ENCODE measurements around the gene SLC24A5. TPM values are rescaled to one million over a fixed set of nuclear protein-coding genes. Genes with fewer than 3 reads are reported as not detected.
A peak's percentile ranks its signal among the peaks of the same experiment; 100 is the strongest.

SLC24A5 gene
- total RNA-seq, 1 donor from 2014 or later: not detected

DNA sequence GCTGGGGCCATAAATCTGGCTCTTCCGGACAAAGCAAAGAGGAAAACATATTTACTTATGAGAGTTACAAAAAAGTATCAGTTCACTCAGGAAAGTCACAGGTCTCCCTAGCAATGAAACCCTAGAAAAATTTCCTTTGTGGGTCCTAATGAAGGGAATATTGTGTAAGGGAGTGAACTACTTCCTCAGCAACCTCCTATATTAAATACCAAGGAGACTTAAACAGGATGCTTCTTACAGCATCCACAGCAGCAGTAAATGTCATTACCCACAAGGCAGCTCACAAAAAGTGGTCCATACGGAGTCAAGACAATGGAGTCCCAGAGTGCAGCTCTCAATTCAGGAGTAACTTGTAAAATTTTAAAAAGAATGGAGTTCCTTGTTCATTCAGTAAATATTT is 14.9 kb upstream of the SLC24A5 start:
- no peaks in the 10 kb centered on the region for H3K4me1 ChIP-seq (ENCODE audit: control insufficient read depth in 3 of 3, insufficient read depth in 3 of 3, low read length in 3 of 3)
- H3K27ac ChIP-seq (ENCODE audit: low read depth, low read length): no peak overlapping the region
- no peaks in the 10 kb centered on the region for H3K9me3 ChIP-seq (ENCODE audit: control insufficient read depth in 3 of 3, low read length in 3 of 3)
- no peaks in the 10 kb centered on the region for H3K36me3 ChIP-seq (ENCODE audit: control insufficient read depth in 3 of 3, insufficient read depth in 3 of 3, low read length in 3 of 3)
- H3K9ac ChIP-seq (ENCODE audit: low read depth in 1 of 3, low read length in 3 of 3): no peak overlapping the region
- H3K4me3 ChIP-seq (ENCODE audit: low read length in 3 of 3): no peak overlapping the region
- peaks cover 2 to 9% (median 4%) of the 10 kb centered on the region in 3 donors for H3K27me3 ChIP-seq (ENCODE audit: control insufficient read depth in 3 of 3, insufficient read depth in 3 of 3, low read length in 3 of 3)

DNA sequence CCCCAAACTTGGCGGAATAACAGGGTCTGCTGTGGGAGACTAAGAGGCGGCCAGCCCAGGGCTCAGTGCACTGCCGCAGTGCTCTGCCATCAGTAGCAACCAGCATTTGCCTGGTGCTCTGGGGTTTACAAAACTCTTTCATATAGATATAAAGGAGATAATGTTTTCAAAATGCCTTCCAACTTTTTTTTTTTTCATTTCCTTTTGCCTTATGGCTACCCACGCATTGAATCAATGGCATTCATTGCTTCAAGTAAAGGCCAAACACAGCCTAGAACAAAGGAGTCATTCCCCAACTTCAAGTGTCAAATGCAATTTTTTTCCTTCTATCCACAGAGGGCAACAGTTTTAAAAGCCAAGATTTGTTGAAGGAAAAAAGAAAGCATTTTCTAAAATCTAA is 11.6 kb upstream of the SLC24A5 start:
- H3K27ac ChIP-seq (ENCODE audit: low read depth, low read length): no peak overlapping the region
- no peaks in the 10 kb centered on the region for H3K36me3 ChIP-seq (ENCODE audit: control insufficient read depth in 3 of 3, insufficient read depth in 3 of 3, low read length in 3 of 3)
- H3K27me3 ChIP-seq (ENCODE audit: control insufficient read depth in 3 of 3, insufficient read depth in 3 of 3, low read length in 3 of 3): peaks cover 2 to 9% (median 4%) of the 10 kb centered on the region in 3 donors
- no peak overlapping the region for H3K9ac ChIP-seq (ENCODE audit: low read depth in 1 of 3, low read length in 3 of 3)
- H3K9me3 ChIP-seq (ENCODE audit: control insufficient read depth in 3 of 3, low read length in 3 of 3): no peaks in the 10 kb centered on the region
- no peaks in the 10 kb centered on the region for H3K4me1 ChIP-seq (ENCODE audit: control insufficient read depth in 3 of 3, insufficient read depth in 3 of 3, low read length in 3 of 3)
- no peak overlapping the region for H3K4me3 ChIP-seq (ENCODE audit: low read length in 3 of 3)

- Histone ChIP-seq H3K9ac (ENCODE audit: low read depth in 1 of 3, low read length in 3 of 3) (no peak overlapping the region), H3K27ac (ENCODE audit: low read depth, low read length) (no peak overlapping the region), H3K4me3 (ENCODE audit: low read length in 3 of 3) (no peak overlapping the region), H3K4me1 (ENCODE audit: control insufficient read depth in 3 of 3, insufficient read depth in 3 of 3, low read length in 3 of 3) (no peaks in the 10 kb centered on the region), H3K27me3 (ENCODE audit: control insufficient read depth in 3 of 3, insufficient read depth in 3 of 3, low read length in 3 of 3) (peaks cover 2 to 9% (median 4%) of the 10 kb centered on the region in 3 donors), H3K36me3 (ENCODE audit: control insufficient read depth in 3 of 3, insufficient read depth in 3 of 3, low read length in 3 of 3) (no peaks in the 10 kb centered on the region), H3K9me3 (ENCODE audit: control insufficient read depth in 3 of 3, low read length in 3 of 3) (no peaks in the 10 kb centered on the region)
These were observed 10.8 kb upstream of the SLC24A5 start for GRCh38 chr15:48109856-48110531.

- Histone ChIP-seq H3K36me3 (ENCODE audit: control insufficient read depth in 3 of 3, insufficient read depth in 3 of 3, low read length in 3 of 3) (no peaks in the 10 kb centered on the region), H3K4me1 (ENCODE audit: control insufficient read depth in 3 of 3, insufficient read depth in 3 of 3, low read length in 3 of 3) (no peaks in the 10 kb centered on the region), H3K4me3 (ENCODE audit: low read length in 3 of 3) (no peak overlapping the region), H3K27me3 (ENCODE audit: control insufficient read depth in 3 of 3, insufficient read depth in 3 of 3, low read length in 3 of 3) (peaks cover 2 to 4% (median 4%) of the 10 kb centered on the region in 3 donors), H3K27ac (ENCODE audit: low read depth, low read length) (no peak overlapping the region), H3K9ac (ENCODE audit: low read depth in 1 of 3, low read length in 3 of 3) (no peak overlapping the region), H3K9me3 (ENCODE audit: control insufficient read depth in 3 of 3, low read length in 3 of 3) (no peaks in the 10 kb centered on the region)
These were observed 8.5 kb upstream of the SLC24A5 start for GRCh38 chr15:48112242-48112641.

DNA sequence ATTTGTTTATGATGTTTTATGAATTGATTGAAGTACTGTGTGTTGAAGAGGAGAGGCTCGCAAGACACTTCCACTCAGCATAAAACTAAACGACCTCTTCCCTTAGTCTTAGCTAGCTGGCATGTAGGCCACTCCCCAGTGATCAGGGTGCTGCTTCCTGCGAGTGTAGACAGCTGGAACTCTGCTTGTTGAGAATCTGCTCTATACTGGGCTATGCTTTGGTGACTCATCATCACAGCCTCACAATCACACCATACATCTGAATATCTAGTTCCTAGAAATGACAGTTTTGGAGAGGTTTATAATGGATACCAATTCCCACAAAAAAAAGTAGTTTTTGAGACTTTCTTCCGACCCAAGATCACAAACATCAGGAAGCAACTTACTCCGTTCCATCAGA is 1.5 kb upstream of the SLC24A5 start:
- Histone ChIP-seq H3K27ac (ENCODE audit: low read depth, low read length) (no peak overlapping the region), H3K9ac (ENCODE audit: low read depth in 1 of 3, low read length in 3 of 3) (no peak overlapping the region), H3K4me3 (ENCODE audit: low read length in 3 of 3) (no peak overlapping the region), H3K9me3 (ENCODE audit: control insufficient read depth in 3 of 3, low read length in 3 of 3) (no peaks in the 10 kb centered on the region), H3K27me3 (ENCODE audit: control insufficient read depth in 3 of 3, insufficient read depth in 3 of 3, low read length in 3 of 3) (no peaks in the 10 kb centered on the region), H3K36me3 (ENCODE audit: control insufficient read depth in 3 of 3, insufficient read depth in 3 of 3, low read length in 3 of 3) (no peaks in the 10 kb centered on the region), H3K4me1 (ENCODE audit: control insufficient read depth in 3 of 3, insufficient read depth in 3 of 3, low read length in 3 of 3) (no peaks in the 10 kb centered on the region)

GRCh38 chr15:48121849-48122248 is 1.1 kb downstream of the SLC24A5 start:
- Histone ChIP-seq H3K27ac (ENCODE audit: low read depth, low read length) (no peak overlapping the region), H3K27me3 (ENCODE audit: control insufficient read depth in 3 of 3, insufficient read depth in 3 of 3, low read length in 3 of 3) (no peaks in the 10 kb centered on the region), H3K9me3 (ENCODE audit: control insufficient read depth in 3 of 3, low read length in 3 of 3) (no peaks in the 10 kb centered on the region), H3K4me1 (ENCODE audit: control insufficient read depth in 3 of 3, insufficient read depth in 3 of 3, low read length in 3 of 3) (no peaks in the 10 kb centered on the region), H3K9ac (ENCODE audit: low read depth in 1 of 3, low read length in 3 of 3) (no peak overlapping the region), H3K4me3 (ENCODE audit: low read length in 3 of 3) (no peak overlapping the region), H3K36me3 (ENCODE audit: control insufficient read depth in 3 of 3, insufficient read depth in 3 of 3, low read length in 3 of 3) (no peaks in the 10 kb centered on the region)

DNA sequence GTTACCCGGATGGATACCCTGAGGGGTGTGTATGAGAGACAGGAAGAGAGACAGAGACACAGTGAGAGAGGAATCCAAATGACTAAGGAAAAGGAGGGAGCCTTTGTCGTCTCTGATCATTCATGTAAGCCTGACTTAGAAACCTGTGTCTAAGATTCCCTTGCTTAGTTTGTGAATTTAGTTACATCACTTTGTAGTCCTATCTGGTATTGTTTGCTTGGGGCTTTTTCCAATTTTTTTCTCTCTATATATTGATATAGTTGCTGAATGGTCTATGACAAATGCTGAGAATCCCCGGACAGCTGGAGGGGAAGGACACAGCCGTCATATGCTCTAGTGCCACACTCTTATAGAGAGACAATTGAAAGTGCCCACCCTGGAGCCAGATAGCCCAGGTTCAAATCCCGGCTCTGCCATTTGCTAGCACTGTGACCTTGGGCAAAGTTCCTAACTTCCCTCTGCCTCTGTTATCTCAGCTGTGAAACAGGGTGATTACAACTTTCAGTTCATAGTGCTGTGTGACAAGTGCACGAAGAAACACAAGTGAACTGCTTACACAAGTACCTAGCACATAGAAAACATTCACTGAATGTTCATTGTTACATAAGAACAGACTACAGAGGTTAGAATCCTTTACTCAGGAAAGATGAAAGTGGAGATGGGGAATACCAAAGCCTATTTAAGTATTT is 6.0 kb downstream of the SLC24A5 start:
- H3K36me3 ChIP-seq (ENCODE audit: control insufficient read depth in 3 of 3, insufficient read depth in 3 of 3, low read length in 3 of 3): no peaks in the 10 kb centered on the region
- H3K9ac ChIP-seq (ENCODE audit: low read depth in 1 of 3, low read length in 3 of 3): no peak overlapping the region
- H3K9me3 ChIP-seq (ENCODE audit: control insufficient read depth in 3 of 3, low read length in 3 of 3): no peaks in the 10 kb centered on the region
- no peaks in the 10 kb centered on the region for H3K4me1 ChIP-seq (ENCODE audit: control insufficient read depth in 3 of 3, insufficient read depth in 3 of 3, low read length in 3 of 3)
- H3K27ac ChIP-seq (ENCODE audit: low read depth, low read length): no peak overlapping the region
- no peak overlapping the region for H3K4me3 ChIP-seq (ENCODE audit: low read length in 3 of 3)
- H3K27me3 ChIP-seq (ENCODE audit: control insufficient read depth in 3 of 3, insufficient read depth in 3 of 3, low read length in 3 of 3): no peaks in the 10 kb centered on the region

DNA sequence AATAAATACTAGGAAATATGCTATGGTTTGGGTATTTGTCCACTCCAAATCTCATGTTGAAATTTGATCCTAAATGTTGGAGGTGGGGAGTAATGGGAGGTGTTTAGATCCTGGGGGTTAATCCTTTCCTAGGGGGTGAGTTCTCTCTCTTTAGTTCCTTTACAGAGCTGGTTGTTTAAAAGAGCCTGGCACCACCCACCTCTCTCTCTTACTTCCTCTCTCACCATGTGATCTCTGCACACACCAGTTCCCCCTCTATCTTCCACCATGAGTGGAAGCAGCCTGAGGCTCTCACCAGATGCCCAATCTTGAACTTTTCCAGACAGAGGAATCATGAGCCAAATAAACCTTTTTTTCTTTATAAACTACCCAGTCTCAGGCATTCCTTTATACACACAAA is 10.5 kb downstream of the SLC24A5 start:
- no peak overlapping the region for H3K4me3 ChIP-seq (ENCODE audit: low read length in 3 of 3)
- H3K27me3 ChIP-seq (ENCODE audit: control insufficient read depth in 3 of 3, insufficient read depth in 3 of 3, low read length in 3 of 3): no peaks in the 10 kb centered on the region
- no peaks in the 10 kb centered on the region for H3K9me3 ChIP-seq (ENCODE audit: control insufficient read depth in 3 of 3, low read length in 3 of 3)
- H3K9ac ChIP-seq (ENCODE audit: low read depth in 1 of 3, low read length in 3 of 3): no peak overlapping the region
- no peaks in the 10 kb centered on the region for H3K36me3 ChIP-seq (ENCODE audit: control insufficient read depth in 3 of 3, insufficient read depth in 3 of 3, low read length in 3 of 3)
- no peaks in the 10 kb centered on the region for H3K4me1 ChIP-seq (ENCODE audit: control insufficient read depth in 3 of 3, insufficient read depth in 3 of 3, low read length in 3 of 3)
- H3K27ac ChIP-seq (ENCODE audit: low read depth, low read length): no peak overlapping the region

DNA sequence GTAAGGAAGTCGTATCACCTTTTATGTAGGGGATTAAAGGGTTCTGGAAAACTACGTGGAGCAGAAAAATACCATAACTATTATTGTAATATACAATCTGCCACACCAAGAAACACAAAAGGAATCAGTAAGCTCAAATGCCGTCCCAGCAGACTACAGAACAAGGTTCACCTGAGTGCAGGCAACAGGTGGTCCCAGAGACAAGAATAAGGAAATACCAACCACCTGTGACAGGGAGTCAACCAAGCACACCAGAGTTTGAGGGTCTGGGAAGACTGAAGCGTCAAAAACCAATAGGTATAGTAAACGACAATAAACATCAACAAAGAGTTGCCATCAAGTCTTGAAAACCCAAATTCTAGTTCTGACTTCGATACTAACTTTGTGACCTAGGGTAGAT is 12.1 kb downstream of the SLC24A5 start:
- Histone ChIP-seq H3K36me3 (ENCODE audit: control insufficient read depth in 3 of 3, insufficient read depth in 3 of 3, low read length in 3 of 3) (no peaks in the 10 kb centered on the region), H3K27me3 (ENCODE audit: control insufficient read depth in 3 of 3, insufficient read depth in 3 of 3, low read length in 3 of 3) (no peaks in the 10 kb centered on the region), H3K27ac (ENCODE audit: low read depth, low read length) (no peak overlapping the region)

GRCh38 chr15:48143856-48144255 is 23.1 kb downstream of the SLC24A5 start:
- no peaks in the 10 kb centered on the region for H3K27me3 ChIP-seq (ENCODE audit: control insufficient read depth in 3 of 3, insufficient read depth in 3 of 3, low read length in 3 of 3)

More for the DNA sequence above, 12.1 kb downstream of the SLC24A5 start:
- H3K4me1 ChIP-seq (ENCODE audit: control insufficient read depth in 3 of 3, insufficient read depth in 3 of 3, low read length in 3 of 3): no peaks in the 10 kb centered on the region
- no peak overlapping the region for H3K4me3 ChIP-seq (ENCODE audit: low read length in 3 of 3)
- no peaks in the 10 kb centered on the region for H3K9me3 ChIP-seq (ENCODE audit: control insufficient read depth in 3 of 3, low read length in 3 of 3)
- no peak overlapping the region for H3K9ac ChIP-seq (ENCODE audit: low read depth in 1 of 3, low read length in 3 of 3)

More at GRCh38 chr15:48143856-48144255, 23.1 kb downstream of the SLC24A5 start:
- H3K4me1 ChIP-seq (ENCODE audit: control insufficient read depth in 3 of 3, insufficient read depth in 3 of 3, low read length in 3 of 3): no peaks in the 10 kb centered on the region
- H3K9ac ChIP-seq (ENCODE audit: low read depth in 1 of 3, low read length in 3 of 3): peak overlapping the region in 1 of 3 donors; percentile 32
- H3K9me3 ChIP-seq (ENCODE audit: control insufficient read depth in 3 of 3, low read length in 3 of 3): no peaks in the 10 kb centered on the region
- H3K4me3 ChIP-seq (ENCODE audit: low read length in 3 of 3): no peak overlapping the region
- no peaks in the 10 kb centered on the region for H3K36me3 ChIP-seq (ENCODE audit: control insufficient read depth in 3 of 3, insufficient read depth in 3 of 3, low read length in 3 of 3)
- no peak overlapping the region for H3K27ac ChIP-seq (ENCODE audit: low read depth, low read length)

Data from skeletal muscle tissue (tissue), 4 donors.